IMR-90 (cell line): ENCODE results near the gene RPGRIP1L. TPM values are rescaled to one million over a fixed set of nuclear protein-coding genes. Genes with fewer than 3 reads are reported as not detected.

Experiments
- ATAC-seq: fragments of 200-7000 bp; cut with Tn5 transposase; 2 replicates; pipeline ENCODE4 v1.9.1; 2020; ENCODE audit warnings: low read depth, mild to moderate bottlenecking, moderate library complexity
- BruUV-seq: library from RNA; stranded (reverse); fragments of 400-500 nt; replicated peaks from 2 replicates; lab custom pipeline; 2021; lab: Mats Ljungman, UMichigan
- CTCF ChIA-PET: fragments of 300-600 bp; formaldehyde crosslinking; extraction: SDS; loops from one replicate; lab custom pipeline; 2021; ENCODE audit warnings: antibody characterized with exemption; lab: Yijun Ruan, JAX
- POLR2A ChIA-PET: fragments of 300-600 bp; sonication (Branson Sonifier 250); formaldehyde crosslinking; loops from one replicate; lab custom pipeline; 2022; ENCODE audit warnings: antibody characterized with exemption; ENCODE audit not compliant: unreplicated experiment; lab: Charles Lee
- DNase-seq: peaks from one replicate; pipeline ENCODE4 v3.0.0; 2013
- H2AFZ ChIP-seq: replicated peaks from 2 replicates; pipeline ENCODE3; 2013; ENCODE audit warnings: low read length, mild to moderate bottlenecking; ENCODE audit not compliant: poor library complexity
- H2AK5ac ChIP-seq: 2 replicates; pipeline ENCODE4 v1.6.1; 2013; ENCODE audit warnings: low read depth, low read length, inconsistent platforms
- H2AK9ac ChIP-seq: replicated peaks from 2 replicates; pipeline ENCODE3; 2013; ENCODE audit warnings: mild to moderate bottlenecking, low read depth, low read length, moderate library complexity; ENCODE audit not compliant: poor library complexity
- H2BK120ac ChIP-seq: 2 replicates; pipeline ENCODE4 v1.6.1; 2013; ENCODE audit warnings: low read depth, low read length, inconsistent platforms
- H2BK15ac ChIP-seq: 3 replicates; pipeline ENCODE4 v1.6.1; 2013; ENCODE audit warnings: low read depth, low read length, inconsistent platforms
- H2BK20ac ChIP-seq: 2 replicates; pipeline ENCODE4 v1.6.1; 2013; ENCODE audit warnings: low read depth, mild to moderate bottlenecking, inconsistent platforms, low read length, moderate library complexity
- H2BK5ac ChIP-seq: 2 replicates; pipeline ENCODE4 v1.6.1; 2013; ENCODE audit warnings: mild to moderate bottlenecking, low read depth, low read length, inconsistent platforms; ENCODE audit not compliant: poor library complexity, severe bottlenecking
- H3K14ac ChIP-seq: replicated peaks from 2 replicates; pipeline ENCODE4 v1.6.1; 2013; ENCODE audit warnings: low read depth, low read length, inconsistent platforms
- H3K18ac ChIP-seq: 2 replicates; pipeline ENCODE4 v1.6.1; 2013; ENCODE audit warnings: low read depth, low read length, control low read depth
- H3K23ac ChIP-seq: 2 replicates; pipeline ENCODE4 v1.6.1; 2013; ENCODE audit warnings: low read depth, low read length, inconsistent platforms
- H3K27ac ChIP-seq: 2 replicates; pipeline ENCODE4 v1.5.1; 2013; ENCODE audit warnings: mild to moderate bottlenecking, control low read depth, low read length; ENCODE audit not compliant: insufficient read depth
- H3K27me3 ChIP-seq: 2 replicates; pipeline ENCODE4 v1.6.1; 2013; ENCODE audit warnings: low read length; ENCODE audit not compliant: control insufficient read depth, insufficient read depth
- H3K36me3 ChIP-seq: 2 replicates; pipeline ENCODE4 v1.6.1; 2013; ENCODE audit warnings: low read length, mixed read lengths; ENCODE audit not compliant: control insufficient read depth, insufficient read depth
- H3K4ac ChIP-seq: 2 replicates; pipeline ENCODE4 v1.6.1; 2013; ENCODE audit warnings: low read depth, low read length, inconsistent platforms
- H3K4me1 ChIP-seq: 2 replicates; pipeline ENCODE4 v1.6.1; 2013; ENCODE audit warnings: low read length, mixed read lengths; ENCODE audit not compliant: control insufficient read depth, insufficient read depth
- H3K4me2 ChIP-seq: 2 replicates; pipeline ENCODE4 v1.6.1; 2013; ENCODE audit warnings: low read depth, mild to moderate bottlenecking, control low read depth, low read length, moderate library complexity
- H3K4me3 ChIP-seq: 2 replicates; pipeline ENCODE4 v1.5.1; 2013; ENCODE audit warnings: low read depth, mild to moderate bottlenecking, control low read depth, low read length, moderate library complexity; ENCODE audit not compliant: insufficient read depth
- H3K56ac ChIP-seq: 2 replicates; pipeline ENCODE4 v1.6.1; 2013; ENCODE audit warnings: low read length, inconsistent platforms; ENCODE audit not compliant: insufficient read depth; ENCODE audit errors: extremely low read depth
- H3K79me1 ChIP-seq, 2 experiments: 2 replicates each; pipeline ENCODE4 v1.6.1; 2013; ENCODE audit warnings: low read length in 2 of 2, inconsistent platforms in 1 of 2, low read depth in 1 of 2
- H3K9ac ChIP-seq: 2 replicates; pipeline ENCODE4 v1.6.1; 2013; ENCODE audit warnings: low read depth, low read length, control low read depth
- H3K9me1 ChIP-seq: 2 replicates; pipeline ENCODE4 v1.6.1; 2013; ENCODE audit warnings: low read length, inconsistent platforms; ENCODE audit not compliant: insufficient read depth
- H3K9me3 ChIP-seq: 2 replicates; pipeline ENCODE4 v1.6.1; 2013; ENCODE audit warnings: low read length; ENCODE audit not compliant: control insufficient read depth, insufficient read depth
- H4K20me1 ChIP-seq: 2 replicates; pipeline ENCODE4 v1.6.1; 2013; ENCODE audit warnings: low read length, inconsistent platforms; ENCODE audit not compliant: insufficient read depth
- H4K5ac ChIP-seq: 2 replicates; pipeline ENCODE4 v1.6.1; 2013; ENCODE audit warnings: mild to moderate bottlenecking, low read depth, low read length, control low read depth
- H4K8ac ChIP-seq, 2 experiments: 2 replicates each; pipeline ENCODE4 v1.6.1; 2013; ENCODE audit warnings: low read depth in 2 of 2, low read length in 2 of 2, control low read depth in 1 of 2, inconsistent platforms in 1 of 2
- H4K91ac ChIP-seq: 2 replicates; pipeline ENCODE4 v1.6.1; 2013; ENCODE audit warnings: low read depth, low read length, inconsistent platforms; ENCODE audit not compliant: insufficient read depth
- CEBPB ChIP-seq: IDR thresholded peaks from 2 replicates; pipeline ENCODE4 v1.6.1; 2012; ENCODE audit warnings: low read depth, low read length, improper control_type of control experiment
- CHD1 ChIP-seq: IDR thresholded peaks from 2 replicates; pipeline ENCODE4 v1.6.1; 2012; ENCODE audit warnings: low read depth, low read length, improper control_type of control experiment
- FOS ChIP-seq: fragments of 150-350 bp; IDR thresholded peaks from 2 replicates; pipeline ENCODE4 v1.6.1; 2016; ENCODE audit warnings: low read depth, low read length
- MAFK ChIP-seq: IDR thresholded peaks from 2 replicates; pipeline ENCODE4 v1.6.1; 2012; ENCODE audit warnings: low read depth, low read length, improper control_type of control experiment
- NFE2L2 ChIP-seq: fragments of 150-350 bp; IDR thresholded peaks from 2 replicates; pipeline ENCODE4 v1.6.1; 2016; ENCODE audit warnings: low read depth, mild to moderate bottlenecking, low read length
- RAD21 ChIP-seq: IDR thresholded peaks from 2 replicates; pipeline ENCODE4 v1.6.1; 2012; ENCODE audit warnings: low read length, improper control_type of control experiment
- RFX5 ChIP-seq: IDR thresholded peaks from 2 replicates; pipeline ENCODE4 v1.8.0; 2012; ENCODE audit warnings: low read depth, mild to moderate bottlenecking, low read length, moderate library complexity
- SMC3 ChIP-seq: fragments of 150-350 bp; IDR thresholded peaks from 2 replicates; pipeline ENCODE4 v1.6.1; 2016; ENCODE audit warnings: low read depth, mild to moderate bottlenecking, antibody characterized with exemption, low read length, moderate library complexity
- WGBS, 2 experiments: methylation state at CpG; one replicate each; pipeline versions ENCODE4 v1.1.5 to v1.1.7; 2013; ENCODE audit warnings: missing lambda C conversion rate in 2 of 2; ENCODE audit not compliant: insufficient read length in 1 of 2; ENCODE audit errors: extremely low coverage in 2 of 2; 5-methylcytosine and 5-hydroxymethylcytosine counted together
- dilution Hi-C: fragments of 300-500 bp; cut with HindIII; formaldehyde crosslinking; loops from one replicate; pipeline ENCODE4 v1.14.3; 2018; ENCODE audit warnings: low sequenced_read_pairs; ENCODE audit not compliant: unreplicated experiment
- in situ Hi-C: fragments of 300-500 bp; cut with MboI; formaldehyde crosslinking; loops from 3 replicates; pipeline ENCODE4 v1.14.3; 2019; ENCODE audit warnings: low sequenced_read_pairs, inconsistent platforms, mixed read lengths
- intact Hi-C: fragments of 100-400 bp; cut with micrococcal nuclease; formaldehyde crosslinking; loops from 2 replicates; pipeline ENCODE4 v1.10.0; 2022
- polyA plus RNA-seq, 3 experiments: library from polyadenylated mRNA; depleted of rRNA; stranded (reverse); fragments of >200 nt; gene quantifications; 2 replicates each; pipeline ENCODE4 v1.2.3, GENCODE V29; 2012; ENCODE audit warnings: low replicate concordance in 1 of 3
- total RNA-seq: library from RNA; depleted of rRNA; stranded (reverse); fragments of >200 nt; gene quantifications from 2 replicates; pipeline ENCODE4 v1.2.3, GENCODE V29; 2012

The RPGRIP1L gene
- total and polyA plus RNA-seq, 2 of the 4 experiments (the other 2 are of a cell fraction), result 7.3 to 10.4 TPM

- H3K9ac ChIP-seq, result no peak overlapping the region
- ATAC-seq, result no peak
- H3K36me3 ChIP-seq, result no peaks in the 10 kb centered on the region
- H4K91ac ChIP-seq, result no peak overlapping the region
- no peaks in the 10 kb centered on the region for H3K4me1 ChIP-seq
- POLR2A ChIA-PET, result no interaction called here
- no peak overlapping the region for H3K23ac ChIP-seq
- no peak overlapping the region for H2BK20ac ChIP-seq
- no peak overlapping the region for H3K4me2 ChIP-seq
- dilution Hi-C loops (no loop called here), in situ Hi-C loops (no loop called here), intact Hi-C loops (no loop called here)
- H3K4me3 ChIP-seq, result no peak overlapping the region
- no peak for DNase-seq
- H2BK120ac ChIP-seq, result no peak overlapping the region
- H3K9me3 ChIP-seq, result no peaks in the 10 kb centered on the region
- H3K27me3 ChIP-seq, result no peaks in the 10 kb centered on the region
- no peaks in the 10 kb centered on the region for H3K9me1 ChIP-seq
- H2AFZ ChIP-seq, result no peak overlapping the region
- no peak overlapping the region for H2BK15ac ChIP-seq
- BruUV-seq, result no TSS peak
- H3K79me1 ChIP-seq, result no peaks in the 10 kb centered on the region
- no peak overlapping the region for H3K56ac ChIP-seq
- H4K5ac ChIP-seq, result no peak overlapping the region
- H4K8ac ChIP-seq, result no peak overlapping the region
- TF ChIP-seq FOS (no peak), RAD21 (no peak), RFX5 (no peak), CHD1 (no peak), CEBPB (no peak), NFE2L2 (no peak), MAFK (no peak), SMC3 (no peak)
- H4K20me1 ChIP-seq, result no peaks in the 10 kb centered on the region
- H2BK5ac ChIP-seq, result no peak overlapping the region
- CTCF ChIA-PET, result no interaction called here
- H2AK5ac ChIP-seq, result no peak overlapping the region
- no peak overlapping the region for H3K4ac ChIP-seq
- no peak overlapping the region for H2AK9ac ChIP-seq
- no CpG with 5 or more reads among the region's 5 CpGs for WGBS, 2 experiments
- H3K27ac ChIP-seq, result no peak overlapping the region
- H3K14ac ChIP-seq, result no peak overlapping the region
- H3K18ac ChIP-seq, result no peak overlapping the region
Observed at GRCh38 chr16:53620476-53620875, 83.2 kb downstream of the RPGRIP1L start.
